Measurements from ENCODE around the gene NR0B2. TPM values are rescaled to one million over a fixed set of nuclear protein-coding genes. Genes with fewer than 3 reads are reported as not detected.
"Not testable (repeated sequence)": the region's sequence is repeated elsewhere in the genome, so short reads cannot be mapped to it uniquely, and the experiment has no call there.

The NR0B2 gene
- total RNA-seq, 1 donor from 2014 or later, result not detected

- peak; percentile 81 for DNase-seq (ENCODE audit: low spot score)
These were observed 24.0 kb downstream of the NR0B2 start, which contains the start of gene GPN2 for GRCh38 chr1:26889551-26890466. GPN2 (minus strand) TSS chr1:26890283; CDS start chr1:26890096, 187 bp downstream.

GRCh38 chr1:26888231-26888630, 25.5 kb downstream of the NR0B2 start:
- no peak for DNase-seq (ENCODE audit: low spot score)

- DNase-seq (ENCODE audit: low spot score), result no peak
These were observed 26.6 kb downstream of the NR0B2 start for GRCh38 chr1:26887125-26887524.

- no peak for DNase-seq (ENCODE audit: low spot score)
These were observed 30.9 kb downstream of the NR0B2 start for GRCh38 chr1:26882696-26883463.

GRCh38 chr1:26881611-26882010, 32.2 kb downstream of the NR0B2 start:
- DNase-seq (ENCODE audit: low spot score), result not testable (repeated sequence)

DNA sequence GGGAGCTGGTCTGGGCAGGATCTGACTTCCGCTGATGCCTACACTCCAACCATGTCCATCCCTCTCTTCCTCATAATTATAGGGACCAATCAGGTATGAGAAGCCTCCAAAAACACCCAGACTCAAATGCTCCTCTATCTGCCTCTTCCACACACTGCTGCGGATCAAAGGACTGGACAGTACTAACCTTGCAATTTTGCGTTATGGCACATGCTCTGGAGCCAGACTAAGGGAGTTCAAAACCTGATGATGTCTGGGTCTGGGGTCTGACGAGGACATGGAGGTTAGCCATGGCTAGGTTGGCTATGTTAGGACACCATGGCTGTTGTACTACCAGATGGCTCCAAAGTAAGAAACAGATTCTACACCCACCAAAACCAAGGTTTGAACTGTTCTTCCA, 34.0 kb downstream of the NR0B2 start:
- DNase-seq (ENCODE audit: low spot score), result no peak

GRCh38 chr1:26877326-26877725, 36.4 kb downstream of the NR0B2 start:
- no peak for DNase-seq (ENCODE audit: low spot score)

- DNase-seq (ENCODE audit: low spot score), result no peak
These were observed 38.9 kb downstream of the NR0B2 start for GRCh38 chr1:26874896-26875295.

DNA sequence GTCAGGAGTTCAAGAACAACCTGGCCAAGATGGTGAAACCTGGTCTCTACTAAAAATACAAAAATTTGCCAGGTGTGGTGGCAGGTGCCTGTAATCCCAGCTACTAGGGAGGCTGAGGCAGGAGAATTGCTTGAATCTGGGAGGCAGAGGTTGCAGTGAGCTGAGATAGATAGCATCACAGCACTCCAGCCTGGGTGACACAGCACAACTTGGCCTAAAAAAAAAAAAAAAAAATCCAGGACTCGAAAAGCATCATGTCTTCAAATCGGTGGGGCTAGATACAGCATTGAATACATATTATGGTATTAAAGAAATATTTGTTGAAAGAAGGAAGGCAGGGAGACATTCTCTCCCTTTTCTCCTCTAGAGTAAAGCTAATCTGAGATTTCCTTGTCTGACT, 40.7 kb downstream of the NR0B2 start:
- DNase-seq (ENCODE audit: low spot score), result not testable (repeated sequence)

DNA sequence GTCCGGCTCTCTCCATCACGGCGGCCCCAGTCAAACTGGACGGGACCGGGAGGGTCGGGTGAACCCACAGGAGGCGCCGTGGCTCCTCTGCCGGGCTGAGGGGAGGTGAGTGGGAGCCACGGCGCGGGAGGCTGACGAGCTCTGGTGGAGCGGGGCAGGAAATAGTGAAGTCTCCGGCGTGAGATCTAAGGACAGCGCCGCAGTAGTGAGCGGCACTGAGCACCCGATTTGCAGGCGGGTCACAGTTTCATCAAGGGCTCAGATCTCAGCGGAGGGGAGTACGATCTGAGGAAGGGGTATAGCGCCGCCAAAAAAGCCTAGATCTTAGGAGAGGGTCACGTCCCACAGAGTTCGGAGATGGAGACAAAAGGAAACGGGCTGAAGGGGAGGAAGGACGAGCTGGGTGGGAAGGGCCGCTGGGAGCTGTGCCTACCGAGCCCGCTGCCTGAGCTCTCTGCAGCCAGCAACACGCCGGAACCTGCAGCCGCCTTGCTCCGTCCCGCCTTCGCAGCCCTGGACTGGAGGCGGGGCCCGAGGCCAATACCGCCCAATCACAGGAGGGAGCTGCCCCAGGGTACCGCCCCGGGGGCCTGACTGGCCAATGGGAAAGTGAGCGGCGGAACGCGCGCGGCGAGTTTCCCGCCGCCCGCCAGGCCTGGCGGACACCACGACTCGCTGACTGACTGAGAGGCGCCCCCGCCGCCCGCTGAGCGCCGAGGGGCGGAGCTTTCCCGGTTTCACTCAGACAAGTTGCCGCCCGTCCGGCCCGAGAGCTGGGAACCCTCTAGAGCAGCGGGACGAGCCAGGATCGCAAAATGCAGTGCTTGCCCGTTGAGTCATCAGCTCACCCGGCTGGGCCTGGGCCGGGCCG, 48.9 kb downstream of the NR0B2 start:
- DNase-seq (ENCODE audit: low spot score), result peak; percentile 98

DNA sequence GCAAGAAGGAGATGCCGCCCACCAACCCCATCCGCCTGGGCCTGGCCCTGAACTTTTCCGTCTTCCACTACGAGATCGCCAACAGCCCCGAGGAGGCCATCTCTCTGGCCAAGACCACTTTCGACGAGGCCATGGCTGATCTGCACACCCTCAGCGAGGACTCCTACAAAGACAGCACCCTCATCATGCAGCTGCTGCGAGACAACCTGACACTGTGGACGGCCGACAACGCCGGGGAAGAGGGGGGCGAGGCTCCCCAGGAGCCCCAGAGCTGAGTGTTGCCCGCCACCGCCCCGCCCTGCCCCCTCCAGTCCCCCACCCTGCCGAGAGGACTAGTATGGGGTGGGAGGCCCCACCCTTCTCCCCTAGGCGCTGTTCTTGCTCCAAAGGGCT, 50.1 kb downstream of the NR0B2 start:
- DNase-seq (ENCODE audit: low spot score), result no peak

DNA sequence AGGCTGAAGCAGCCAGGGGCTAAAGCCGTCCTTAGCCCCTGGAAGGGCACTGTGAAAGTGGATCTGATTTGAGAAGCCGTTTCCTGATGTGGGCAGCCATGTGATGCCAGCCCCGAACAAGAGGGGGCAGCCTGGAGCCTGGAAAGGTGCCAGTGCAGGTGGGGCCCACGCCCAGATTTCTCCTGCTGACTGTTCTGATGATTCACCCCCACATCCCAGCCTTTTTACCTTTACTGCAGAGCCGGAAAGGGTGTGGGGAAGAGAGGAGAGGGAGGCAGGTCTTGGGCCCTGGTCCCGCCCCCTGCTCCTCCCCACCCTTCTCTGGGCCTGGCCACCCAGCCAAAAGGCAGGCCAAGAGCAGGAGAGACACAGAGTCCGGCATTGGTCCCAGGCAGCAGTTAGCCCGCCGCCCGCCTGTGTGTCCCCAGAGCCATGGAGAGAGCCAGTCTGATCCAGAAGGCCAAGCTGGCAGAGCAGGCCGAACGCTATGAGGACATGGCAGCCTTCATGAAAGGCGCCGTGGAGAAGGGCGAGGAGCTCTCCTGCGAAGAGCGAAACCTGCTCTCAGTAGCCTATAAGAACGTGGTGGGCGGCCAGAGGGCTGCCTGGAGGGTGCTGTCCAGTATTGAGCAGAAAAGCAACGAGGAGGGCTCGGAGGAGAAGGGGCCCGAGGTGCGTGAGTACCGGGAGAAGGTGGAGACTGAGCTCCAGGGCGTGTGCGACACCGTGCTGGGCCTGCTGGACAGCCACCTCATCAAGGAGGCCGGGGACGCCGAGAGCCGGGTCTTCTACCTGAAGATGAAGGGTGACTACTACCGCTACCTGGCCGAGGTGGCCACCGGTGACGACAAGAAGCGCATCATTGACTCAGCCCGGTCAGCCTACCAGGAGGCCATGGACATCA, 50.7 kb downstream of the NR0B2 start, which contains the start of gene SFN:
TSS of gene SFN (plus strand) at position 369 of the 904 bp plus-strand sequence. CDS start at position 433, 64 bp downstream.
- peak; percentile 89 for DNase-seq (ENCODE audit: low spot score)

- DNase-seq (ENCODE audit: low spot score), result no peak
These were observed 51.8 kb downstream of the NR0B2 start for GRCh38 chr1:26861889-26862378.

Other genes starting within 250 kb of the NR0B2 start
- gene ARID1A, start 218.0 kb downstream of the NR0B2 start, total RNA-seq, result 119 TPM
- 17.0 TPM for gene PIGV, start 126.0 kb downstream of the NR0B2 start, total RNA-seq
- gene ZDHHC18, start 87.3 kb downstream of the NR0B2 start, total RNA-seq, result 21.0 TPM
- 93.7 TPM for gene SFN, start 50.8 kb downstream of the NR0B2 start, total RNA-seq
- 47.3 TPM for gene GPN2, start 23.7 kb downstream of the NR0B2 start, total RNA-seq
- 9.0 TPM for gene GPATCH3, start 13.5 kb downstream of the NR0B2 start, total RNA-seq
- gene NUDC, start 7.8 kb upstream of the NR0B2 start, total RNA-seq, result 56.1 TPM
- 15.7 TPM for gene KDF1, start 46.5 kb upstream of the NR0B2 start, total RNA-seq
- gene TRNP1, start 79.7 kb upstream of the NR0B2 start, total RNA-seq, result 46.6 TPM
- gene TENT5B, start 98.9 kb upstream of the NR0B2 start, total RNA-seq, result 10.2 TPM
- 79.4 TPM for gene SLC9A1, start 241.2 kb upstream of the NR0B2 start, total RNA-seq